Hematopoietic multipotent progenitor cell treated with erythropoietin and hydrocortisone succinate and interleukin-3 and kit ligand, for 17 days (in vitro differentiated cells): Measurements from ENCODE around the gene STOML1.
A peak's percentile ranks its signal among the peaks of the same experiment; 100 is the strongest.
"Not testable (repeated sequence)": the region's sequence is repeated elsewhere in the genome, so short reads cannot be mapped to it uniquely, and the experiment has no call there.

Experiments used
- DNase-seq: peaks from one replicate; pipeline ENCODE4 v3.0.0-alpha.2; 2015; ENCODE audit warnings: low spot score

The STOML1 gene

GRCh38 chr15:73960472-73961070 is 31.5 kb downstream of the STOML1 start:
- DNase-seq = not testable (repeated sequence)

DNA sequence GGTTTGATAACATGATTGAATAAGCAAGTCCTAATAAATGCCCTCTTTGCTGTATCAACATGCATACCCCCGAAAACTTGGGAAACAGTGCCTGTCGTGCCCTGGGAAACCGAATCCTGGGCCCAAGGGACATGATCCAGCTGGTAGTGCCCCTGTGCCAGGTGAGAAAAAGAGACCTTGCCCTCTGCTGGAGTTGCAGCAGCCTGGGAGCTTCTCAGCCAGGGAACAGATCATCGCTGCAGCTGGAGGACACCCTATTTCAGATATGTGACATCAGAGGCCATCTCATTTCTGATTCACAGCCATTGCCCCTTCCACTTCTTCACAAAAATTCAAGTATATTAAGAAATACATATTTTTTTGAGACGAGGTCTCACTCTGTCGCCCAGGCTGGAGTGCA is 32.3 kb downstream of the STOML1 start:
- DNase-seq = no peak

GRCh38 chr15:73959012-73959581 is 33.0 kb downstream of the STOML1 start:
- no peak for DNase-seq

GRCh38 chr15:73957785-73958184 is 34.3 kb downstream of the STOML1 start:
- no peak for DNase-seq

GRCh38 chr15:73957276-73957675 is 34.8 kb downstream of the STOML1 start:
- no peak for DNase-seq

DNA sequence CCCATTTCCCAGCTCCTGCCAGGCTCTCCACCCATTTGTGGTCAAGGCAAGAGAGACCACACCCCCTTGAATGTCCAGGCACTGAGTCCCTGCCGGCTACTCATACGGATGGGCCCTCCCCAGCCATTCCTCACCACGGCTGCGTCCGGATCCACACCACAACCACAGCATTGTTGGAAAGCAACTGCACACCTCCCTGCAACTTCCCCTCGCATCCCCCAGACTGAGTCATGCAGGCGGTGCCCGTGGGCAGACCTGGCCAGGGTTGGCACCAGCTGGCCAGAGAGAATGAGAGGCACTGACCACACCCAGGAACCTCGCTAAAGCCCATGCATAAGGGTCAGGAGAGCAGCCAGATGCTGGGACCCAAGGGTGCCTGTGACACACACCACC is 35.4 kb downstream of the STOML1 start:
- DNase-seq = no peak

DNA sequence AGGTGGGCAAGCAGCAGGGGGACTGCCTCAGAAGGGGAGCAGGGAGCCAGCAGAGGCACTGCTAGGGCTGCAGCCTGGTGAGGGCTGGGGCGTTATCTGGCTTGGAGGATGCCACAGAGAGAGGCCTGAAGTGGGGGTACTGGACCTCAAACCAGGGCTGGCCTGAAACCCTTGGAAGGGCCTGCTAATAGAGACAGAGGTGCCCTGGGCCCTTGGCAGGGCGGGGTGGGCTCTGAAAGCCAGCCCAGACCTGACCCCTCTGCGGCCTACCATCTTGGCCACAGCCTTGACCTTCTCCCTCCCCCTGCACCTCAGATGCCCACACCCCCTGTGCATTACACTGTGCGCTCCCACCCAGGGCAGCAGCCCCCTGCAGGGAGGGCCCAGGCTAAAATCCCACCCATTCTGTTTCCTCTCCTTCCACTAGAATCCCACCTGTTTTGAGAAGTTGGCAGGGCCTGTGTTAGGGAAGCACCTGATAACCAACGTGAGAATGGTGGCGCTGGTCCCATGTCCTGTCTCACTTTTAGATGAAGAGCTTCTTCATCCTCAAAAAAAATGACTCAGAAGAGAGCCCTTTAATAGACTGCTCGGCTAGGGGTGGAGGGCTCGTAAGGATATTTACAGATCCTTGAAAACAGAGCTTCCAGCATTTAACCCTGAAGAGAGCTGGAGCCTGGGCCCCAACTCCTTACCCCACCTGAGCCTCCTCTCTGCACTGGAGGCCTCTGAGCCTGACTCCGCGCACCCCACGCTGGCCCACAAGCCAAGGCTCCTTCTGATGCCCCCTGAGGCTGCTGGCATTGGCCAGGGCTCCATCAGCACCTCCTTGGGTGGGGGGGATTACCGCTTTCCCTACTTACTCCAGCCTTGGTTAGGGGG is 36.0 kb downstream of the STOML1 start:
- no peak for DNase-seq

- no peak for DNase-seq
These were observed 36.8 kb downstream of the STOML1 start for GRCh38 chr15:73955326-73955725.

- DNase-seq = no peak
These were observed 37.6 kb downstream of the STOML1 start for GRCh38 chr15:73954188-73955145.

- no peak for DNase-seq
These were observed 39.0 kb downstream of the STOML1 start for GRCh38 chr15:73952913-73953750.

DNA sequence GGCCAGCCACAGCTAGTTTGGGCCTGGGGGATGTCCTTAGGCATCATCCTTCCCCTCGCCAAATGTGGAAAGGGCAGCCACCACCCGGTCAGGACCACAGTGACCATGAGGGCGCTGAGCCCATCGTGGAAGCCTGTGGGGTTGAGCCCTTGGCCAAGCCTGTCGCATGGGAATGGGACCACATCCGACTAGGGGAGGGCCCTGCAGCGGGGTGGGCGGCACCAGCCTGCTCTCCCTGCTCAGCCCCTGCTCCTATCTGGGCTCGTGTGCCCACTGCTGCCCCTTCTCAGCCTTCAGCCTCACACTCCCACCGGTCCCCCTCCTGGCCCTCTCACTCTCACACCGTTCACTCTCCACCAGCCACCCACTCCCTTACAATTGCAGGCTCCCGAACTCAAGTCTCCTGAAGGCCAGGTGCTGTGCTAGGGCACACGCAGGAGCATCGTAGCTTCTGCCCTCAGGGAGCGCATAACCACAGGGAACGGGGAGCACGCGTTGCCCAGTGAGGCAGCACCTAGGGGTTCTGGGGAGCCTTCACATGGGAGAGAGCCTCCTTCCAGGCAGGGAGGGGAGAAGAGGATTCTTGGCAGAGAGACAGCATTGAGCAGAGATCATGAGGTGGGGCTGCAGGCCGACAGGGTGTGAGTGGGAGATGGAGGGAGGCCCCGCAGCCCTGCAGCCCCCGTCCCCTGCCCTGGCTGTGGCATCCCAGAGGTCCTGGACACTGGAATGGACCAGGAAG is 39.8 kb downstream of the STOML1 start:
- no peak for DNase-seq

- DNase-seq = no peak
These were observed 40.5 kb downstream of the STOML1 start for GRCh38 chr15:73951601-73952000.

GRCh38 chr15:73950831-73951561 is 41.1 kb downstream of the STOML1 start:
- DNase-seq = peak; percentile 29

DNA sequence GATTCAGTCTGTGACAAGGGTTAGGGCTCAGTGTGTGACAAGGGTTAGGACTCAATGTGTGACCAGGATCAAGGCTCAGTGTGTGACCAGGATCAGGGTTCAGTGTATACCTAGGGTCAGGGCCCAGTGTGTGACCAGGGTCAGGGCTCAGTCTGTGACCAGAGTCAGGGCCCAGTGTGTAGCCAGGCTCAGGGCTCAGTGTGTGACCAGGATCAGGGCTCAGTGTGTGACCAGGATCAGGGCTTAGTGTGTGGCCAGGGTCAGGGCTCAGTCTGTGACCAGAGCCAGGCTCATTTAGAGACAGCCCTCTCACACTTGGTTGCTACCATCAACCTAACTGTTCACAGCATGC is 41.6 kb downstream of the STOML1 start:
- no peak for DNase-seq

DNA sequence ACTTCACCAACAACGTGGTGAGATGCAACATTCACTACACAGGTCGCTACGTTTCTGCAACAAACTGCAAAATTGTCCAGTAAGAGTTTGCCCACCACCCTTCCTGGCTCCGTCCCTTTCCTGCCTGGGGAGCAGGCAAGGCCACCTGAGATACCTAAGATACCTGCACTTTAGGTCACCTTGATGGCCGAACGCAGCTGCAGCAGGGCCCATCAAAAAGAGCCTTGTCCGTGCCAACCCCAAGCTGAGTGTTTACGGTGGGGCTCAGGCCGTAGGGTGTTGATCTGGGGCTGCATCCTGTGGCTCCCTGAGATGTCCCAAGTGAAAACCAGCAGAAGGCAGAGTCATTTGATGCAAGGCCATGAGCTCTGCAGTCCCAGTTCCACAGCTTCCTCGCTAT is 42.6 kb downstream of the STOML1 start:
- DNase-seq = no peak

GRCh38 chr15:73948982-73949381 is 43.1 kb downstream of the STOML1 start:
- DNase-seq = no peak

- no peak for DNase-seq
These were observed 43.7 kb downstream of the STOML1 start for GRCh38 chr15:73948396-73948795.

GRCh38 chr15:73947651-73948050 is 44.4 kb downstream of the STOML1 start:
- no peak for DNase-seq

- DNase-seq = no peak
These were observed 45.2 kb downstream of the STOML1 start for GRCh38 chr15:73946795-73947370.
